Measurements from ENCODE around the gene MSH4. TPM values are rescaled to one million over a fixed set of nuclear protein-coding genes. Genes with fewer than 3 reads are reported as not detected.
"Not testable (repeated sequence)": the region's sequence is repeated elsewhere in the genome, so short reads cannot be mapped to it uniquely, and the experiment has no call there.

MSH4 gene
- total RNA-seq = 1 to 10 TPM in 1 of 4 donors, under 1 TPM in 3; 0.44 to 2.7 (median 0.79) TPM

- Histone ChIP-seq H3K4me3 (no peak within 1 kb of the TSS), H3K27me3 (no peaks in the 10 kb centered on the region), H3K36me3 (peaks cover 0 to 79% (median 30%) of the 10 kb centered on the region in 3 donors), H3K27ac (no peak within 1 kb of the TSS), H3K9me3 (no peaks in the 10 kb centered on the region), H3K4me1 (no peaks in the 10 kb centered on the region)
- 80 to 85% methylated on average over 34 of the region's 34 CpGs for WGBS, 2 donors
- DNase-seq (ENCODE audit: low spot score in 2 of 2) = no peak
- TF ChIP-seq CTCF (IDR thresholded peaks at IDR 0.05) (no peak), EP300 (IDR thresholded peaks at IDR 0.05) (no peak), POLR2A (IDR thresholded peaks at IDR 0.05) (no peak)
These were observed at the start of gene MSH4 for GRCh38 chr1:75796376-75797272. MSH4 (plus strand) TSS chr1:75796882; CDS start chr1:75796986, 104 bp downstream.

- not testable (repeated sequence) for H3K4me1 ChIP-seq; H3K9me3 ChIP-seq; H3K27ac ChIP-seq; H3K27me3 ChIP-seq; DNase-seq (ENCODE audit: low spot score in 2 of 2); H3K4me3 ChIP-seq
- H3K36me3 ChIP-seq = peaks cover 0 to 57% (median 15%) of the 10 kb centered on the region in 3 donors
These were observed 39.5 kb upstream of the MSH4 start for GRCh38 chr1:75757210-75757609.

GRCh38 chr1:75758543-75758942, 38.1 kb upstream of the MSH4 start:
- not testable (repeated sequence) for H3K27ac ChIP-seq; H3K9me3 ChIP-seq; H3K27me3 ChIP-seq; DNase-seq (ENCODE audit: low spot score in 2 of 2); H3K4me3 ChIP-seq; H3K4me1 ChIP-seq
- H3K36me3 ChIP-seq = peaks cover 0 to 46% (median 13%) of the 10 kb centered on the region in 3 donors
- WGBS, 2 donors = 82 to 97% methylated on average over 4 of the region's 4 CpGs

GRCh38 chr1:75764057-75764655, 32.5 kb upstream of the MSH4 start:
- no peak for DNase-seq (ENCODE audit: low spot score in 2 of 2)
- Histone ChIP-seq H3K4me1 (no peaks in the 10 kb centered on the region), H3K9me3 (no peaks in the 10 kb centered on the region), H3K36me3 (peaks cover 0 to 20% (median 0%) of the 10 kb centered on the region in 3 donors), H3K27ac (no peak overlapping the region), H3K27me3 (no peaks in the 10 kb centered on the region), H3K4me3 (no peak overlapping the region)
- WGBS, 2 donors = 74 to 80% methylated on average over 1 of the region's 1 CpG
- no peak for TF ChIP-seq CTCF (IDR thresholded peaks at IDR 0.05)
- no peak for TF ChIP-seq EP300 (IDR thresholded peaks at IDR 0.05)
- no peak for TF ChIP-seq POLR2A (IDR thresholded peaks at IDR 0.05)

GRCh38 chr1:75765697-75766355, 30.9 kb upstream of the MSH4 start:
- no peak overlapping the region for H3K4me3 ChIP-seq
- no peak for DNase-seq (ENCODE audit: low spot score in 2 of 2)
- H3K4me1 ChIP-seq = no peaks in the 10 kb centered on the region
- H3K9me3 ChIP-seq = no peaks in the 10 kb centered on the region
- WGBS, 2 donors = 74 to 84% methylated on average over 1 of the region's 1 CpG
- no peaks in the 10 kb centered on the region for H3K27me3 ChIP-seq
- H3K36me3 ChIP-seq = peaks cover 0 to 17% (median 0%) of the 10 kb centered on the region in 3 donors
- TF ChIP-seq POLR2A (IDR thresholded peaks at IDR 0.05) (no peak), EP300 (IDR thresholded peaks at IDR 0.05) (no peak), CTCF (IDR thresholded peaks at IDR 0.05) (no peak)
- H3K27ac ChIP-seq = no peak overlapping the region

- Histone ChIP-seq H3K27ac (no peak overlapping the region), H3K4me3 (no peak overlapping the region)
These were observed 28.7 kb upstream of the MSH4 start for GRCh38 chr1:75768016-75768415.

More at GRCh38 chr1:75768016-75768415, 28.7 kb upstream of the MSH4 start:
- peaks cover 0 to 10% (median 0%) of the 10 kb centered on the region in 3 donors for H3K36me3 ChIP-seq
- no peaks in the 10 kb centered on the region for H3K27me3 ChIP-seq
- no peak for DNase-seq (ENCODE audit: low spot score in 2 of 2)
- H3K9me3 ChIP-seq = no peaks in the 10 kb centered on the region
- TF ChIP-seq EP300 (IDR thresholded peaks at IDR 0.05) (no peak), POLR2A (IDR thresholded peaks at IDR 0.05) (no peak), CTCF (IDR thresholded peaks at IDR 0.05) (no peak)
- no peaks in the 10 kb centered on the region for H3K4me1 ChIP-seq
- WGBS, 2 donors = 73 to 90% methylated on average over 1 of the region's 1 CpG
